ENCODE data around the gene EYS.

The EYS gene

DNA sequence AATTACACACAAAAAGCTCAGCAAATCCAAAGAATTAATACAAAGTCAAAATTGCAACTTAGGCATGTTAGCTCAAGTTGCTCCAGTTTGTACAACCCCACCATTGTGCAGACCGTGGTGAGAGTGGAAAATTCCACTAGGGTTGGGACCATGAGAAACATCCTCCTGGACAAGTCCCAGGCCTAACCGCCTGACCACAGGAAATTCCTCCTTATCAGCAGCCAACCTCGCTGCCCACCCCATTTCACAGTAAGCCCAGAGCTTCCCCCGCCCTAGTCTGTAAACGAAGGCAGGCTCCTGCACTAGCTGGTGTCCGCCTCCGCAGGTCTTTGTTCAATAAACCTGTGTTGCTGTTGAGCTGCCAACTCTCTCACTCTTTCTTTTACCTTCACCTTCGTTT, 1023.3 kb downstream of the EYS start:
- no peak for TF ChIP-seq CTCF (conservative IDR thresholded peaks at IDR 0.05)
- H3K27ac ChIP-seq = no peak overlapping the region

GRCh38 chr6:64681416-64682160, 1025.4 kb downstream of the EYS start:
- no peak for TF ChIP-seq CTCF (conservative IDR thresholded peaks at IDR 0.05)

DNA sequence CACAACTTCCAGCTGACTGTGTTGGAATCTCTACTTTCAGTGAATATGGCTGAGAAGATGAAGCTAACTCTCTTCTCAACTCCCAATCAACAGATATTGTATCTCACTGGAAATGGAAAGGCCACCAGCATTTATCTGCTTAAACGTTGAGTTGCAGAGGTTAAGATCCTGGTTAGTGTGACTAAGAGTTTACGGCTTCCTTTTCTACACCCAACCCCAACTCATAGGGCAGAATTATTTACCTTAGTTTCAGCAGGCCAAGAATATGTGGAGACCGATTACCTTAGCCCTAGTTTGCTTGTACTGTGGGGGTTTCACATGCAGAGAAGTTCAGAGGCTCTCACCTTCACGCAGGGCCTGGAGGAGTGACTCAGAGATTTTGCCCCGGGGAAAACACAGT, 1026.6 kb downstream of the EYS start:
- H3K27ac ChIP-seq = no peak overlapping the region
- TF ChIP-seq CTCF (conservative IDR thresholded peaks at IDR 0.05) = no peak

More at GRCh38 chr6:64681416-64682160, 1025.4 kb downstream of the EYS start:
- H3K27ac ChIP-seq = no peak overlapping the region

DNA sequence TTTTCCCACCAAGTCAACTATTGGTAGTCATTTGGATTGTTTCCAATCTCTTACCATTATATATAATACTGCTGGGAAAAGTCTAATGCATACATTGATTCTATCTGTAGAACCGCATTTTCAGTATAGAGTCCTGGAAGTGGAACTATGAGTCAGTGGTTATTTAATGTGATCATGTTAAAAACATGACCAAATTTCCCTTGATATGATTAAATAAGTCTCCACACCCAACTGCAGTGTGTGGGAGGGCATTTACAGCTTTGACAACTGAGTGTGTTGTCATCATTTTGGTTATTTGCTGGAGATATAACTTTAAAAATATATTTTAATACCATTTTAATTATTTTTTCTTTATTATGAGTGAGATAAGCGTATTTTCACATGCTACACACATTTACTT, 1027.6 kb downstream of the EYS start:
- TF ChIP-seq CTCF (conservative IDR thresholded peaks at IDR 0.05) = no peak
- H3K27ac ChIP-seq = no peak overlapping the region

DNA sequence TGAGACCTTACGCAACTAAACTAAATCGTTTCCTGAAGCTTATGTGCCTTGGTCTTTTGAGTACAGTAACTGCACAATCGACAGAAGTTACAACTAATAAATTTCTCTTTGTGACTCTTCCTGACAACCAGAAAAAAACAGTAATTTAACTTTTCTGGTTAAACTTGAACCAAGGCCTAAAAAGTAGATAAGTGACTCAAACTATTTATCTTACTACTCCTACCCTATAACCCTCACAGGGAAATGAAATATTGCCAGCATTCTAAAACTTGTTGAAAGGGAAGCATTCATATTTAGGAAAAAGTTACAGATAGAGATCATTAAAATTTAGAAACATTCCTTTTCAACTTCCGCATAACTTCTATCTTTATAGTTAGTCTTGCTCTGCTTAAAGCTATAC, 1034.4 kb downstream of the EYS start:
- H3K27ac ChIP-seq = no peak overlapping the region
- TF ChIP-seq CTCF (conservative IDR thresholded peaks at IDR 0.05) = no peak

DNA sequence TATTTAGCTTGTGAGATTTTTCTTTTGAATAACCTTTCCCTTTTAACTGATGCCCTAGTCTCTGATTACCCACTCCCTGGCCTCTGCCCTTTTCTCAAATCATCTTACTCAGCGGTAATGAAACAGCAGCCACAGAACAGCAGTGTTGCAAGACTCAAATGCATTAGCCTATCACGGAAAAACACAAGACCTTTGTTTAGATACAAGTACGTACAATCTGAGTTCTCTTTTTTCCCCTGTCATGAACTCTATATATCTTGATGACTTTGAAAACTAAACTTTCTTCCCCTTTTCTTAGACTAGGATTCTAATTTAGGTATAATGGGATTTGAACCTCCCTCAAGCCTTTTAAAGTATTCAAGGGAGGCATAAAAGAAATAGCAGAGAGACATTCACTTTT, 1034.9 kb downstream of the EYS start:
- H3K27ac ChIP-seq = no peak overlapping the region
- no peak for TF ChIP-seq CTCF (conservative IDR thresholded peaks at IDR 0.05)

- H3K27ac ChIP-seq = no peak overlapping the region
- TF ChIP-seq CTCF (conservative IDR thresholded peaks at IDR 0.05) = no peak
Observed at GRCh38 chr6:64665137-64665536, 1041.9 kb downstream of the EYS start.

Data from VCaP (cell line).